Erythroblast (primary cell): ENCODE measurements around the gene VNN1.
"Not testable (repeated sequence)": the region's sequence is repeated elsewhere in the genome, so short reads cannot be mapped to it uniquely, and the experiment has no call there.

Source experiments
- DNase-seq, 2 experiments: peaks; one replicate each; lab custom pipeline; 2025; lab: John Stamatoyannopoulos, UW
- GATA1 ChIP-seq: IDR thresholded peaks from 2 replicates; pipeline ENCODE4 v1.6.1; 2011; ENCODE audit warnings: low read depth, mild to moderate bottlenecking, control low read depth, low read length, moderate library complexity
- POLR2A ChIP-seq: IDR thresholded peaks from 2 replicates; pipeline ENCODE4 v1.6.1; 2011; ENCODE audit warnings: mild to moderate bottlenecking, low read length

Gene VNN1

GRCh38 chr6:132666118-132666517, 47.7 kb downstream of the VNN1 start:
- no peak for DNase-seq
- no peak for TF ChIP-seq POLR2A
- no peak for TF ChIP-seq GATA1

- no peak for TF ChIP-seq POLR2A
- no peak for TF ChIP-seq GATA1
- DNase-seq: no peak
Observed at GRCh38 chr6:132664309-132665034, 49.4 kb downstream of the VNN1 start.

- TF ChIP-seq GATA1 (no peak), POLR2A (no peak)
- DNase-seq: no peak
Observed at GRCh38 chr6:132663661-132664060, 50.2 kb downstream of the VNN1 start.

DNA sequence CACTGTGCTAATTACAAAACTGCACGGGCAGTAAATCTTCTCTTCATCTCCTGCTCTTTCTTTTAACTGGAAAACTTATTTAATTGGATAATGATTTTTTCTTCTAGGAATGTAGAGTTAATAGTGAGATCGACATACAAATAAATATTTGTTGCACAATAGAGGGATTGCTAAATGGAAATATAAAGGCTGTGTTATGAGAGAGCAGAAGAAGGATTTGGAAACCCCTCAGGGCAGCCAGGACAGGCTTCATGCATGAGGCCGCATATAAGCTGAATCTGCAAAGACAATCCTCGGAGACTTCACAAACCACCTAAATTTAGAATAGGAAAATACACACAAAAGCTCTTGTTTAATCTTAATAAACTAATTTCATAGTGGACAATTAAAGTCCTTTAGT, 51.9 kb downstream of the VNN1 start:
- TF ChIP-seq POLR2A (no peak), GATA1 (no peak)
- no peak for DNase-seq

GRCh38 chr6:132659082-132659481, 54.8 kb downstream of the VNN1 start, which contains the start of gene TAAR1:
TAAR1 (minus strand) TSS chr6:132659182; CDS start chr6:132646003, 13,179 bp downstream.
- no peak for DNase-seq
- no peak for TF ChIP-seq POLR2A
- no peak for TF ChIP-seq GATA1

GRCh38 chr6:132651062-132651461, 62.8 kb downstream of the VNN1 start:
- no peak for TF ChIP-seq POLR2A
- no peak for TF ChIP-seq GATA1
- DNase-seq: no peak

DNA sequence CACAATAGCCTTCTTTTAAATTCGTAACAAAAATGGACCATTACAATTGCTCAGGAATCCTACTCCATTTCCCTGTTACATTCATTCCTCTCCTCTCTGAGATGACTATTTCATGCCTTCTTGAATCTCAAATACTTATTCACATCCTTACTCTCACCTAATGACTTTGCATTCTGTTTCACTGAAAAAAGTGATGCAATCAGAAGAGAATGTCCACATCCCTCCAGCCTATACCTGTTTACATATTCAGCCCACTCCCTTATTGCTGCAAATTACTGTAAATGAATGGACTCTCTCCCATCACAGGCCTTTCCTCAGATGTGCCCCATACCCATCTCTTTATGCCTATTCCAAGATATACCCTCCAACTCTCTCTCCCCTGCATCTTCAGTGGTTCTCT, 63.4 kb downstream of the VNN1 start:
- no peak for DNase-seq
- TF ChIP-seq POLR2A (no peak), GATA1 (no peak)

DNA sequence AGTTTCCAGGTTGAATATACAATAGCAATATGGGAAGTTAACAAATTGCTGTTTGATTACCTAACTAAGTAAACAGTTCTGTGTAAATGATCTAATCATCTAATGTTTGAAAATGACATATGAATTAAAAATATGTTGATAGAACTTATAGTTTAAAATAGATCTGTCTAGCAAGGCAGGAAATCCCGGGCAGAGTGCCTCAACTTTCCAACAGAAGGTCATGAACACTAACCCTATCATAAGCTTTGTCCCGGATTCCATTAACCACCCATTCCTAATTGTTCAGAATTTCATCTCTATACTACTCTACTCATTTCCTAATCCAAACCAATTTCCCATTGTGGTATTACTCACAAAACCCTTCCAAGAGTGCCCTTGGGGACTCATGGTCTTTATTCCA, 65.0 kb downstream of the VNN1 start:
- TF ChIP-seq POLR2A: no peak
- no peak for TF ChIP-seq GATA1
- no peak for DNase-seq

GRCh38 chr6:132648356-132648755, 65.5 kb downstream of the VNN1 start:
- no peak for DNase-seq
- no peak for TF ChIP-seq GATA1
- no peak for TF ChIP-seq POLR2A

DNA sequence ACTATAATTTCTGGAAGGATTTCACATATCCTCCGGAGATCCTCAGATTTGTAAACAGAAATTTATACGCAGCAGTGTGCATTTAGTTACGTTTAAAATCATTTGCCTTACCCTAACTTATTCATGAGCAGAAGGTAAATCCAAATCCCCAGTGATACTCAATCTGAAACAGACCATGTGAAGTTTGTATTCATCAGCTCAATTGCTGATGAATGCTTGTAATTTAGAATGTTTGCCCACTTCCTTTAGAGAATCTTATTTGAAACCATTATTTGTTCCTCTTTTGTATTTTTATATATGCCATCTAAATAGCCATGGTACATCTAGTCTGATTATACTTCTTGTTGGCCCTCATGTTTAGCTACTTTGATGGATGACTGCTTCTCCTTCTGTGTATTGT, 70.3 kb downstream of the VNN1 start:
- DNase-seq: no peak

GRCh38 chr6:132637135-132637534, 76.7 kb downstream of the VNN1 start:
- not testable (repeated sequence) for DNase-seq

More for the DNA sequence above, 70.3 kb downstream of the VNN1 start:
- TF ChIP-seq POLR2A (no peak), GATA1 (no peak)

DNA sequence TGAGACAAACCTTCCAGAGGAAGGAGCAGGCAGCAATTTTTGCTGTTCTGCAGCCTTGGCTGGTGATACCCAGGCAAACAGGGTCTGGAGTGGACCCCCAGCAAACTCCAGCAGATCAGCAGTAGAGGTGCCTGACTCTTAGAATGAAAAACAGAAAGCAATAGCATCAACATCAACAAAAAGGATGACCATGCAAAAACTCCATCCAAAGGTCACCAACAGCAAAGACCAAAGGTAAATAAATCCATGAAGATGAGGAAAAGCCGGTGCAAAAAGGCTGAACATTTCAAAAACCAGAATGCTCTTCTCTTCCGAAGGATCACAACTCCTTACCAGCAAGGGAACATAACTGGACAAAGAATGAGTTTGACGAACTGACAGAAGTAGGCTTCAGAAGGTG, 77.9 kb downstream of the VNN1 start:
- not testable (repeated sequence) for DNase-seq

DNA sequence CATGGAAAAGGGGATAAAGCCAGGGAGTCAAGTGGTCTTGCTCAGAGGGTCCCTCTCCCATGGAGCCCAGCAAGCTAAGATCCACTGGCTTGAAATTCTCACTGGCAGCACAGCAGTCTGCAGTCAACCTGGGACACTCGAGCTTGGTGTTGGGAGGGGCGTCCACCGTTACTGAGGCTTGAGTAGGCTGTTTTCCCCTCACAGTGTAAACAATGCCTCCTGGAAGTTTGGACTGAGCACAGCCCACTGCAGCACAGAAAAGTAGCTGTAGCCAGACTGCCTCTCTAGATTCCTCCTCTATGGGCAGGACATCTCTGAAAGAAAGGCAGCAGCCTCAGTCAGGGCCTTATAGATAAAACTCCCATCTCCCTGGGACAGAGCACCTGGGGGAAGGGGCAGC, 78.6 kb downstream of the VNN1 start:
- DNase-seq: not testable (repeated sequence)

- DNase-seq: no peak
- TF ChIP-seq GATA1 (no peak), POLR2A (no peak)
Observed at GRCh38 chr6:132634796-132635195, 79.1 kb downstream of the VNN1 start.

DNA sequence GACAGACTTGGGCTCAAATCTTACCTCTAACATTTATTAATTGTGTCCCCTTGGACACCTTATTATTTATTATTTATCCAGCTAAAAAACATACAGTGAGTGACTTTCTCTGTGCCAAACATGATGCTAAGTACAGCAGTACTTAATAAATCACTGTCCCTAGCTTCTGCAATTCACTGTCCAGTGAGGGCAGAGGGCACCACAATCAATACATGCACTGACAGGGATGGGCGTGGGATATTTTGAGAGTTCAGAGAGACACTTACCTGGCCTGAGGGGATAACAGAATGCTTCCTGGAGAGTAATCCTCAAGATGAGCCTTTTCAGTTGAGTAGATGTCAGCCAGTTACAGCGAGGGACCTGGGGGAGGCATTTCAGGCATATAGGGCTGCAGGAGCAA, 80.5 kb downstream of the VNN1 start:
- DNase-seq: no peak
- no peak for TF ChIP-seq POLR2A
- no peak for TF ChIP-seq GATA1
